ENCODE measurements around the gene GRIK3.
"Not testable (repeated sequence)": the region's sequence is repeated elsewhere in the genome, so short reads cannot be mapped to it uniquely, and the experiment has no call there.

The GRIK3 gene

DNA sequence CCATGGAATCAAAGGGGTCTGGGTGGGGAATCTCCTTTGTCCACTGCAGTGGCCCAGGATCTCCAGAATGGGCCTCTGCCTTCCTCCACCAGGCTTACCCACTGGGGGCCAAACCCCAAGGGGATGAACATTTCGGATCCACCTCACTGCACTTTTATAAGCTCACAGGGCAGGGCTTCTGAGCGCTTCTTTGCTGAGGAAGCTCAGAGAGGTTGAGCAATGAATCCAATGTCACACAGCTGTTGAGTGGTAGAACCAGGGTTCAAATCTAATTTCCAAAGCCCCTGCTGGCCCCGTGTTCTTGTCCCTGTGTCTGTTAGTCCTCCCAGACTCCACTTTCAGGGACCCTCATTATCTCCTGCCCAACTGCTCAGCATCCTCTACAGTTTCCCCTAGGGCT is 250.8 kb downstream of the GRIK3 start:
- no peak for DNase-seq (ENCODE audit: low read depth)

DNA sequence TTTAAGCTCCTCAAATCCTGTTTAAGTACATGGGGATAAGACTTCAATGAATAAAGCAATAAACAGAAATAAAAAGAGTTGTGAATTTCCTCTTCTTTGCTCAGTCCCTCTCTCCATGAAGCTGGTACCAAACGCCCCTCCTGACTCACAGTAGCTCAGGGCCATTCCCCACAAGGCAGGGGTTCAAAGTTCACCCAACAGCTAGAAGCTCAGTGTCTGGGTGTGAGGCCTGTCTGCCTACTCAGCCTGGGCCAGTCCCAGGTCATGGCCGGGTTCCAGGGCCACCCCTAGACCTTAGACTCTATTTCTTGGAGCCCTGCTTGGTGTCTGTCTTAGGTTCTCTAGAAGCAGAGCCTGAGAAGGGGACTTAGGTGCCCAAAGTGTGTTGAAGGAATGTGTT is 251.5 kb downstream of the GRIK3 start:
- DNase-seq (ENCODE audit: low read depth), result no peak

DNA sequence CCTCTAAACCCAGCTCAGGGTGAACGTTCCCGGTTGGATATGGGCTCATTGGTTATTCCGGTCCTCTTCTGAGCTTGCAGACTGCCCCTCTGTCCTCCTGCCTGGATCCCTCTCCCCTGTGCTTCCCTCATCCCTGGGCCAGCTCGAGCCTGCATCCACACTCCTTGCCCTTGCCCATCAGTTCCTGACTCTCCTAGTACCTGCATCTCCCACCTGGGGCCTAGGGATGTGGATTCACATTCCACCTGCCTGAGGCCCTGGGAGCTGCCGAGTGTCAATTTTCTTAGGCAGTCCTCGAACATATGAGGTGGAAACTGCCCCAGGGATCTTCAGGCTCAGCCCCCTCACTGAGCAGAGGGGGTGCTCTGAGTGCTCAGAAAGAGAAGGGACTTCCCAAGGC is 252.2 kb downstream of the GRIK3 start:
- DNase-seq (ENCODE audit: low read depth), result no peak

DNA sequence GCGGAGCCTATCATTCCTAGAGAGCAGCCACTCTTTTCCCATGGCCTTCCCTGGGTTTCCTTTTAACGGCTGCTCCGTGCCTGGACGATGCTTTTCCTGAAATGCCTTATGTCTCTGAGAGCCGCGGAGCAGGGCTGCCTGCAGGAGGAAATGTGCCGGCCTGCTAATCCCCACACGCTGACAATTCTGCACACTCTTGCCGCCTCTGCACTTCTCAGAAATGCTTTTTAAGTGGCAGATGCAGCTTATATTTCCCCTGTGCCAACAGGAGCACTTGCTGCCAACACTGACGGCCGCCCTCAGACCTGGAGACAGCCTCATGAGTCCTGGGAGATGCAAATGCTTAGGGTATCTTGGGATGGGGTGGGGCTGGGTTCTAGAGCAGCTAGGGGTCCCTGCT is 253.2 kb downstream of the GRIK3 start:
- no peak for DNase-seq (ENCODE audit: low read depth)

DNA sequence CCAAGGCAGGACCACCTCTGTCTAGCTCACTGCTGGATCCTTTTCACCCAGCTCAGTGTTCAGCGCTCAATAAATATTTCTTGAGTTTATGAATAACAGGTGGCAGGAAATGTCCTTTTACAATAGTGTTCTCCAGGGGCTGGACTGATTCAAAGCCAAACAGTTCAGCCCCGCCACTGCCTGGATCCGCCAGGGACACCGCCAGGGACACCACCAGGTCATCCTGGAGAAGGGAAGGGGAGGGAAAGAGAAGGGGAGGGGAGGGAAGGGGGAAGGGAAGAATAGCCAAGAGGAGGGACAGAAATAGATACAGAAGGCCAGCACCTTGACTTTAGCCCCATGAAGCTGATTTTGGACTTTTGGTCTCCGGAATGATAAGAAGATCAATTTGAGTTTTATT is 255.6 kb downstream of the GRIK3 start:
- no peak for DNase-seq (ENCODE audit: low read depth)

DNA sequence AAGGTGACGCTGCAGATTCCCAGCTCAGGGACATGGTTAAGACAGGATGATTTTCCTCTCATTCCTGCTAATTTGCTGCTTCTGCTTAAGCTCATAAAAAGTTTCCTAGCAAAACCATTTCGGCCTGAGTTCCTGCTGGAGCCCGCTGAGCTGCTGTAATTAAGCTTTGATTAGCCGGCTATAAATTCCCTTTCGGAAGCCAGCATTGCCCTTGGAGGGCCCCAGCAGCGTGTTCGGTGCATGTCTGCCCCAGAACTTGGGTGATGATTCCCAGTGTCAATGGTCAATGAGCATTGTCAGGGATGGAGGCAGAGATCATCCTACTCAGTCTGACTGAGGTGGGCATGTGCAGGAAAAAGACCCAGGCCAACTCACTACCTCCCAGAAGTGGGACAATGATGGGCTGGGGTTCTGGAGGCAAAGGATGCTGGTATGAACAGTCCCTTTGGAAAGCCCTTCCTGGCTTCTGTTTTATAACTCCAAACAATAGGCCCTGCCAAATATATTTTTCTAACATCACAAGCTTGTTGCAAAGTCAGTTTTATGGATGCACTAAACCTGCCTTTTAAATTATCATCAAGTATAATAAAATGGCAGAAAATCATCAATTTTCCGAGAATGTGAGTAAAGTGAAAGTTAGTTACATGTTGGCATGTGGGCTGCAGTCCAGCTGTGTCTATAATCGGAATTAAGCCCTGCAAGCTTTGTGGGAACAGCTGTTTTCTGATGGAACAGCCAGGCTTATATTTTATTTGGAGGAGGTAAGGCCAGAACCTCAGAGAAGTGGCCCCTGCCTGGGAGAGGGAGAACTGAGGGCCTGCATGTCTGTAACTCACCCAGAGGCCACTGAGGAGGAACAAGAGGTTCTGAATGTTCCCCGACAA is 257.1 kb downstream of the GRIK3 start:
- DNase-seq (ENCODE audit: low read depth), result no peak

DNA sequence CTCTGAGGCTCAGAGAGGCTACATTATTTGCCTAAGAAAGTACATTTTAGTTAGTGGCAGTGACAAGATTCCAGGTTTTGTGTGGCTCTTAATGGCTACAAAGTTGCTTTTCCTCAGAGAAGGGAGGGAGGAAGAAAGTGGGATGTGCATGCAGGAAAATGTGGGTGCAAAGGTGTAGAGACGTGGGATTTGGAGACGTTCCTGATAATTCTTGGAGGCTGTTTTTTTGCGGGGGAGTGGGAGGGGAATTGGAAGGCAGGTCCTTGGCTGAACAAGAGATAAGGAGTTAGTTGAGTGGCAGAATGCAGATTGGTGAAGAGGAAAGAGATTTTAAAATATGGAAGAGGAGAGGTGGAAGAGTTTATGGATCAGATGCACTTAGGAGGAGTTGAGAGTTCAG is 258.1 kb downstream of the GRIK3 start:
- no peak for DNase-seq (ENCODE audit: low read depth)

DNA sequence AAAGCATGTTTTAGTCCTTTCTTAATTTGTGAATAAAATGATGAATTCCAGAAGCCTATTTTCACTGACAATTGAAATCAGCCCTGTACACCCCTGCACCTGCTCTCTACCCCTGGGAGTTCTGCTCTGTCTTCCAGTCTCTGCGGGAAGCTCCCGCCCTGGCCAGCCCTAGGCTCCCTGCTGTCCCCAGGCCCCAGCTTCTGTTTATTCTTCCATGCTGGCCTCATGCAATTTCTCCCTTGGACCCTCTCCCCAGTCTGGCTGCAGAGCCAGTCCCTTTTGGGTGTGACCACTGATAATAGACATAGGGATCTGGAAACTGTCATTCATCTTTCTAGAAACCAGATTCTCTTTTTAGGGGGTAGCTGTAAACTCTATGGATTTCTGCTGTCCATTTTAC is 258.6 kb downstream of the GRIK3 start:
- no peak for DNase-seq (ENCODE audit: low read depth)

DNA sequence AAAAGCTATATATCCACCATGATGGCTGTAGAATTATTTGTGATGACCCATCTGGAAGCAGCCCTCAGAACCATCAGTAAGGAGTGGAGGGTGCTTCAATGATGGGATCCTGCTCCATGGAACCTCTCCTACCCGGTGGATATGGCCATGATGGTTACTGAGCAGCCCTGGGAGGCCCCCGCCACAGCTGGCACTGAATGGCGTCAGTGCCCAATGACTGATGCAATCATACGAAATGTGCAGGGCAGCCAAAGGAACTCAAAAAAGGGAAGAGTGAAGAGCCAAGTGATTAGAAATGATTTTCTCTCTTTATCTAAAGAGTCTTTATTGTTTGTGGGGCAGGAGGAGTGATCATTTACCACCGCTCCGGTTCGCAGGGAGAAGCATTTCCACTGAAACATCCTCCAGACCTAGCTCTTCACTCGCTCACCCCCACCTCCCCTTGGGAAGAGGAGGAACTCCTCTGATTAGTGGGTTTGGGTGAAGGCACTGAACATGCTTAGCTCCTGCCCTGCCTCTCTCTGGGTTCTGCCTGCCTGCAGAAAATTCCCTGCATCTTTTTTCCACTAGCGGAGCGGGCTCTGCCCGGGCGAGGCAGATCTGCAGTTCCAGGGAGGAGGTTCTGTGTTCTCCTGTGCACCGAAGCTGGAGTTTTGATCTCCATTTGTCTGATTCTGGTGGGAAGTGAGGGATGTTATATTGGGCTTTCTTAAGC is 260.3 kb downstream of the GRIK3 start:
- DNase-seq (ENCODE audit: low read depth), result no peak

DNA sequence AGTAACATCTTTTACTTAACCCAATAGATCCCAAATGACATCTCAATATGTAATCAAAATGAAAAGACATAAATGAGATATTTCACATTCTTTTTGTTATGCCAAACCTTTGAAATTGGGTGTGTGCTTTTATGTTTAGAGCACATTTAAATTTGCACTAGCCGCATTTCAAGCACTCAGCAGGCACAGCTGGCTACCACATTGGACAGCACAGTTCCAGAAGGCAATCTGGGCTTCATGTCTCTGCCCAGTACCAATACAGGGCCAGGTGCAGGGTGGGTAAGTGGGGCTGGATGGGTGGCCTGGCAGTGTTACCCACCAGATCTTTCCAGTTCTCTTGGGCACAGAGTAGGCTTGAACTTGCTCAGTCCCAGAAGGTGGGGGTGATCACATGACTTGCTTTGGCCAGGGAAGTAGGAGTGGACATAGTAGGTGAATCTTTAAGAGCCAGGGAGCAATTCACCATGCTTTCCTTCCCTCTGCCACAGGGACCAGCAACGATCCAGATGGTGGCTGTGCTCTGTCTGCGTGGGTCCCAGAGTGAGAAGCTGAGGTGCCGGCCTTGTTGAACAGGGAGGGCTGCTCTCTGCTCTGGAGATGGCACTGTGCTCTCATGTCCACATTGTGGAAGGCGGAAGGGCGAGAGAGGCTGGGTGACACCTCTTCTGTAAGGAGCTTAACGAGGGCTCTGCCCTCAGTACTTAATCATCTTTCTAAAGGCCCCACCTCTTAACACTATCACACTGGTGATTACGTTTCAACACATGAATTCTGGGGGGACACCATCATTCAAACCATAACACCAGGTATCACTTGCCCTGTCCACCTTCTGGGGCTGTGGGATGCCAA is 261.4 kb downstream of the GRIK3 start:
- DNase-seq (ENCODE audit: low read depth), result no peak

DNA sequence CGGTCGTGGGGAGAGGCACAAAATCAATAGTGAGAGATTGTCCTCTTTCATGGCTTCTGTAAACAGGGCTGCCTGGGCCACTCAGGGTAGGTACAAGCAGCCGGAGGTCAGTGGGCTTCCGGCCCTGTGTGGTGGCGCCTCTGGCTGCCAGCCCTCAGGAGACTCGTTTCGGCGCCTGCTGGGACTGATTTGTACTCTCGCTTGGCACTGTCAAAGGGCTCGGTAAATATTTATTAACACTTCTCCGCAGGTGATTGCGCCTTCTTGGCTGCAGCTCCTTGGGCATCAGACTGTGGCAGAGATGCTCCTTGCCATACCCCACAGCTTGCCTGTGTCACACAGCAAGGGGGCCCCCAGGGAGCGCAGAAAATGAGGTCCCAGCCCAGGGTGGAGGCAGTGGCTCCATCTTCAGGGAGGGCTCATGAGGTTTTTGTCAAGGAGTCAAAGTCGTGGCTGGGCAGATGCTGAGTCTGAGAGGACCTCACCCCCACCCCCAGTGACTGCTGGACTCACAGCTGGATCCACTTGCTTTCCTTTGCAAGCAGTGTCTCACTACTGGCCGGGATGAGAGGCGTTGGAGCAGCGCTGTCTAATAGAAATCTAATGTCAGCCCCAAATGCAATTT is 262.5 kb downstream of the GRIK3 start:
- no peak for DNase-seq (ENCODE audit: low read depth)

DNA sequence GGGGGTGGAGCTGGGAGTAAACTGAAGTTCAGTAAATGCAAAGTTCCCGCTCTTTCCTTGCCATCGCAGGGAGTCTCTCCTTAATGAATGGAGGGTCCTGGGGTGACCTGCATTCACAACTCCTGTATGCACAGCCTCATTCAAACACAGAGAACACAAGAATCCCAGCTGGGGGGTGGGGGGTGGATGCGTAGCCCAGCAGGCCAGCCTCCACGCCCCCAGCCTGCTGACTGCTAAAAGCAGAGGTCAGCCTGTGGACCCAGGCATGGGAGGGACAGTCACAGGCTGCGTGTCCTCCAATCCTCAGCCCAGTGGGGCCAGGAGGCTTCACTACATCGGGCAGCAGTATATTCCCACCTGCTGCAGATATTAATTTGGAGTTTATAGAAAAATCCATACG is 263.1 kb downstream of the GRIK3 start:
- no peak for DNase-seq (ENCODE audit: low read depth)

DNA sequence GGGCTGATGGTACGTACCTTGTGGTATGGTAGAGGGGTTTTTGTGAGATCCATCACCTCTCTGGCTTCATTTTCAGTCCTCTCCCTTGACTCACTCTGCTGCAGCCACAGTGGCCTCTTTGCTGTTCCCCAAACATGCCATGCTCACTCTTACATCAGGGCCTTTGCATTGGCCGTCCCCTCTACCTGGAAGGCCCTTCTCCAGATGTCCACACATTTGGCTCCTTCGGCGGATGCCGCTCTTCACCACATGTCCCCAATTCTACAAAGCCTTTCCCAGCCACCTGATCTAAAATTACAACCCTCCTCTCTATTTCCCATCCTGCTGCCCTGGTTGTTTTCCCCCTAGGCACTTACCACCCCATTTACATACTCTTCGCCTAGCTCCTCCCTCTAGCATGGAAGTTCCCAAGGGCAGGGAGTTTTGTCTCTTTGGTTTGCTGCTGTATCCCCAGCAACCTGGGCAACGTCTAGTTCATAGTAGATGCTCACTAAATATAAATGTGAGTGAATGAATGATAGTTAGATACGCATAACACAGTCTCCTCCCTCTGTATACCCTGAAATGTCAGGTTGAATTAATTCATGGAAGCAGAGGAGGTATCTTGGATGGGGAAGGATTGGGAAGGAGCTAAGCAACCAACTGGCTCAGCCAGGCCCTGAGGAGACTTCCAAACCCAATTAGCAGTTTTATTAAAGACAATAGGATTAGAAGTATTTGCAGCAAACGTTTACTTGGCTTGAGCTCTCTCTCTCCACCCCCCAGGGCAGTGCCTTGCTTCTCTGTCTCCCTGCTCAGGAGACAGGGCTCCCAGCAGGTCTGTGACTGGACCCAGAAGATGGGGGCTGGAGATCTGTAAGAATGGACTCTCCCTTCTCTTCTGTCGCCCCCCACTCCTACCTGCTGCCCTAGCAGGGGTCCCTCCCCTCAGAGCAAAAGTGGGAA is 264.2 kb downstream of the GRIK3 start:
- DNase-seq (ENCODE audit: low read depth), result no peak

DNA sequence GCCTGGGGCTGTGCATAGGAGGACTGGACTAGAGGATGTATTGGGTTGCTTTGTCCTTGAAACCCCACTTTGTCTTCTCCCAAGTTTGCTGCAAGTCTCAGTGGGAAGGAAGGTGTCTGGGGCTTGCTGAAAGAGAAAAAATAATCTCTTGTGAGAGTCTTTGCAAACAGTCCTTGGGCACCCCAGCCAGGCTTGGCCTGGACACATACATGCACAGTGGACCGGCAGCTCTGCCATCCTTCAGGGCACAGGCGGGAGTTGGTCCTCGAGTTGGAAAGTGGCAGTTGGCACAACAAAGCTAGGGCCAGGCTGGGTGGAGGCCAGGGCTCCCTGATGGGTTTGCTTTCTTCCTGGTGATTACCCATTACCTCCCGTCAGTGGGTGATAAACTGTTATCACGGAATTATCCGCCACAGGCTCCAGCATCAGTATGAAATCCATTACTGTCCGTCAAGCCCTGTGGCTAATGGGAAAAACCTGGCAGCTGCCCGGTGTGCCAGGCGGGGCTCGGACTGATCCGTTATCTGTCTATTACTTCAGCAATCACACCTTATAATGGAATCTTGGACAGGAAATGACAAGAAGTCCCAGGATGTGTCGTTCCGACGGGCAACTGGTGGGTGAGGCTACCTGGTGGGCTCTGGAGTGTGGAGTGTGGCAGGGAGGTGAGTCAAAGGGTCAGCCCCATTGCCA is 265.7 kb downstream of the GRIK3 start:
- no peak for DNase-seq (ENCODE audit: low read depth)

DNA sequence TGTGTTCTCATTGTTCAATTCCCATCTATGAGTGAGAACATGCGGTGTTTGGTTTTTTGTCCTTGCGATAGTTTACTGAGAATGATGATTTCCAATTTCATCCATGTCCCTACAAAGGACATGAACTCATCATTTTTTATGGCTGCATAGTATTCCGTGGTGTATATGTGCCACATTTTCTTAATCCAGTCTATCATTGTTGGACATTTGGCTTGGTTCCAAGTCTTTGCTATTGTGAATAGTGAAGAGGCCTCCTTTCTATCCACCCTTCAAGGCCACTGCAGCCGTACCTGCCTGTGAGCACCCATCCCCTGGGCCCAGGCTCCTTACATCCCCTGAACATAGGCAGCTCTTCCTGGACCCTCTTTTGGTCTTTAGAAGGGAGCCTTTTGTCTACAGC is 266.9 kb downstream of the GRIK3 start:
- not testable (repeated sequence) for DNase-seq (ENCODE audit: low read depth)

DNA sequence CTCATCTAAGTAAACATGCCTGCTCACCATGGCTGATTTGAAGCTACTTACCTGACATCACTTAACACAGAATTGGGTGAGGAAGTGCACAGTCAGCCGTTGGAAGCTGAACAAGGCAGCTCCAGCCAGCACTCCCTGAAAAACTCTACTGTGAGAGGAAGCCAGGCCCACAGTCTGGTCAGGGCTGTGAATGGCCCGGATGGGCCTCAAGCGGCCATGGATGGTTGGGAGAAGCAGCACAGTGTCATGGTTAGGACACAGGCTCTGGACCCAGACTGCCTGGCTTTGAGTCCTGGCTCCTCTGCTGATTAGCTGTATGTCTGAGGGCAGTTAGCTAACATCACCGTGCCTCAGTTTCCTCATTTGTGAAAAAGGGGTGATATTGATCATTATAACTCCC is 267.8 kb downstream of the GRIK3 start:
- DNase-seq (ENCODE audit: low read depth), result no peak

DNA sequence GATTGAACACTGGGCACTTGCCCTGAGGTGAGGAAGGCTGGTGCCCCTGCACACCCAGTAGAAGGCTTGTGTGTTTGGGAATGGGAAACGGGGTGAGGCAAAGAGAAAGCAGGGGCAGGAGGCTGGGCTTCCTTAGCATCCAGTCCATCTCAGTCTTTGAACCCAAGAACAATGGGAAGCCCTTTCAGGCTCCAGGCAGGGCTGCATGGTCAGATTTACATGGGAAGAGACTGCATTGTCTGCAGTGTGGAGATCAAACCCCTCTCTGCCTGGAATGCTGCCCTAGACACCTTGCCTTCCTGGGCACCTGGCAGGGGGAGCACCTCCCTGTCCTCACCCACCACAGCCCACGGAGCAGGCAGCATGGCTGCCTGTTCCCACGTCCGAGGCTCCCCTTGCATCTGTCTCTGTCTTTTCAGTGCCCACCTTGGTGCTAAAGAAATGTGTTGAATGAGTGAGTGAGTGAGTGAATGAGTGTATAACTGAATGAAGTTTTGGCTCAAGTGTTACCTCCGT is 268.5 kb downstream of the GRIK3 start:
- no peak for DNase-seq (ENCODE audit: low read depth)

DNA sequence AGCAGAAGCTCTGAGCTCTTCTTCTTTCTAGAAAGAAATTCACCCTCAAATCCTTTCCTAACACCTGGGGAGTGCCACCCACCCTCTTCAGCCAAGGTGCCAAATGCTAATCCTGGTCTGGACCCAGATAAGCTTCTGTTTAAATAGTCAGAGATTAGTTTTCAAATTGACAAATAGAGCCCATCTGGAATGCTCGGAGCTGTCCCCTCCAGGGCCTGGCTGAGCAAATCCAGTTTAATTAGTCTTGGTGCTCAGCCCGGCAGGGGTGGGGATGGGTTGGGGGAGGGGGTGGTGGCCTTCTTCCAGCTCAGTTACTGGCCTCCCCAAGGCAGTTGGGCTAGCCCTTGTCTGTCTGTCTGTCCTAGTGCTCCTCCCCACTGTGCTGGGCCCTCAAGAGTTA is 269.5 kb downstream of the GRIK3 start:
- no peak for DNase-seq (ENCODE audit: low read depth)

DNA sequence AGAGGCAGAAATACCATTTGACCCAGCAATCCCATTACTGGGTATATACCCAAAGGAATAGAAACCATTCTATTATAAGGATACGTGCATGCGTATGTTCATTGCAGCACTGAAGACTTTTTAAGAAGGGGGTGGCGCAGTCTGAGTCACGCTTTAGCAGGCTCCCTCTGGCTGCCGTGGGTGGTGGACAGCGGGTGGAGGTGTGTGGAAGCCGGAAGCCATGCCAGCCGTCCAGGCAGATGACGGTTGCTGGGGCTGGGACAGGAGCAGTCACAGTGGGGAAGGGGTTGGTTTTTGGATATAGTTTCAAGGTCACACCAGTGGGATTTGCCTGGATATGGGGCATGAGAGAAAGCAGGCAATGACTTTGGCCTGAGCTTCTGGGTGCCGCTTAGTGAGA is 270.5 kb downstream of the GRIK3 start:
- no peak for DNase-seq (ENCODE audit: low read depth)

DNA sequence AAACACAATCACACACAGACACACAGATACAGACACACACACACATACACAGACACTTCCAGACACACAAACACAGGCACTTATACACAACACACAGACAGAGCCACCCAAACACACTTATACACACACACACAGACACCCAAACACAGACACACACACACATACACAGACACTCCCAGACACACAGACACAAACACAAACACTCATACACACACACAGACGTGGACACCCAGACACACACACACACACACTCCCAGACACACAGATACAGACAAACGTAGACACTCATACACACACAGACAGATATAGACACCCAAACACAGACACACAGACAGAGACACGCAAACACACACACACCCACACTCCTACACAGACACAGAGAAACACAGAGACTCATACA is 272.1 kb downstream of the GRIK3 start:
- no peak for DNase-seq (ENCODE audit: low read depth)
